ENCODE results near the gene TYW3. TPM values are rescaled to one million over a fixed set of nuclear protein-coding genes. Genes with fewer than 3 reads are reported as not detected.

Gene TYW3
- total and polyA plus RNA-seq, 3 donors from 2014 or later: 12.7 to 15.4 (median 15.4) TPM

DNA sequence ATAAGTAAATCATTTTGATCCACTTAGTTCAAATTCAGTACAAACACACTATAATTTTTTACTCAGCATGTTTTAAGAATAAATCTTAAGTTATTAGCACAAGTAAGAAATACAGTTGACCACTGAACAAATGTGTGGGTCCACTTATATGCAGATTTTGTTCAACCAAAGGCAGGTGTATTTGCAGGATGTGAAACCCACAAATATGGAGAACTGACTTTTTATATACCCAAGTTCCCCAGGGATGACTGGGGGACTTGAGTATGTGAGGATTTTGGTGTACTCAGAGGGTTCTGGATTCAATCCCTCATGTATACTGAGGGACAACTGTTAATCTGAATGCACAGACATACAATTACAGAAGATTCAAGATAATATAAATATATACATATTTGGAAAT lies 33.6 kb upstream of the TYW3 start:
- no peaks in the 10 kb centered on the region for H3K36me3 ChIP-seq (ENCODE audit: low read depth, missing control alignments)
- no peak overlapping the region for H3K27ac ChIP-seq
- H3K9me3 ChIP-seq: no peaks in the 10 kb centered on the region
- H3K4me1 ChIP-seq: no peaks in the 10 kb centered on the region
- H3K4me3 ChIP-seq: no peak overlapping the region
- TF ChIP-seq CTCF (IDR thresholded peaks at IDR 0.05) (no peak), POLR2A (IDR thresholded peaks at IDR 0.05) (no peak)
- intact Hi-C loops (cut with DNase I; ENCODE audit: low total_unique reads): no loop called here
- no peaks in the 10 kb centered on the region for H3K27me3 ChIP-seq
- DNase-seq: no peak

DNA sequence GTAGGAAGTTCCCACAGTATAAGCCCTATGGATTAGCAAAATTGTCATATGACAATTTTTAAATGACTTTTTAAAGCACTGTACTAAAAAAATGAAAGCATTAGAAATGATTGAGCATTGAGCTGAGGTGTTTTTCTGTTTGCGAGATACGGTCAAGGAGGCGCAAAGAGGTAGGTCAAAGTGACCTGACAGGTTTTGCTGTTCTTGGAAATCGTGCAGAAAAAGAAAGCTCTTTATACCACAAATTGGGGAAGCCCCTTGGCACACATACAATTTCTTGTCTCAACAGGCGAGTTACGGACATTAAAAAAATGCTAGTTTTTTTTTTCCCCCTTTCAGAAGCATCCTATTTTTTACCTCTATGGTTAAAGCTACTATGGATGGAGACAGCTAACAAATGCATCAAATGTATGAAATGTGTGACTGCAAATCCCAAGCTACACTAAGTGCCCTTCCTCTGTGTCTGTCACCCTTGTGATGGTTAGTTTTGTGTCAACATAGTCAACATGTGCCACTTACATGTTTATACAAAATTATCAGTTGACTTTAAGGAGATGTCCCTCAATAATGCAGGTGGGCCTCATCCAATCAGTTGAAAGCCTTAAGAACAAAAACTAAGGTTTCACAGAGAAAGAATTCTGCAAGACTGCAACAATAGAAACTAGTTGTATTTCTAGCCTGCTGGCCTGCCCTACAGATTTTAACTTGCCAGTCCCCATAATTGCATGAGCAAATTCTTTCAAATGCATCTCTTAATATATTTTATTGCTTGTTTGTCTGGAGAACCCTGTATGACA lies 29.4 kb upstream of the TYW3 start:
- no peaks in the 10 kb centered on the region for H3K9me3 ChIP-seq
- H3K36me3 ChIP-seq (ENCODE audit: low read depth, missing control alignments): no peaks in the 10 kb centered on the region
- no peak overlapping the region for H3K27ac ChIP-seq
- intact Hi-C loops (cut with DNase I; ENCODE audit: low total_unique reads): no loop called here
- no peaks in the 10 kb centered on the region for H3K4me1 ChIP-seq
- H3K4me3 ChIP-seq: no peak overlapping the region
- TF ChIP-seq POLR2A (IDR thresholded peaks at IDR 0.05): no peak
- TF ChIP-seq CTCF (IDR thresholded peaks at IDR 0.05): no peak
- H3K27me3 ChIP-seq: no peaks in the 10 kb centered on the region
- 93 to 96% methylated on average over 6 of the region's 6 CpGs for WGBS, 2 donors
- no peak for DNase-seq

GRCh38 chr1:74712881-74713280 lies 20.1 kb upstream of the TYW3 start:
- intact Hi-C loops (cut with DNase I; ENCODE audit: low total_unique reads): no loop called here
- no peaks in the 10 kb centered on the region for H3K27me3 ChIP-seq
- no peak overlapping the region for H3K27ac ChIP-seq
- no peaks in the 10 kb centered on the region for H3K9me3 ChIP-seq
- no peaks in the 10 kb centered on the region for H3K36me3 ChIP-seq (ENCODE audit: low read depth, missing control alignments)
- no peak overlapping the region for H3K4me3 ChIP-seq
- H3K4me1 ChIP-seq: no peaks in the 10 kb centered on the region
- TF ChIP-seq CTCF (IDR thresholded peaks at IDR 0.05) (no peak), POLR2A (IDR thresholded peaks at IDR 0.05) (no peak)
- WGBS, 2 donors: 48 to 53% methylated on average over 1 of the region's 1 CpG
- DNase-seq: no peak

DNA sequence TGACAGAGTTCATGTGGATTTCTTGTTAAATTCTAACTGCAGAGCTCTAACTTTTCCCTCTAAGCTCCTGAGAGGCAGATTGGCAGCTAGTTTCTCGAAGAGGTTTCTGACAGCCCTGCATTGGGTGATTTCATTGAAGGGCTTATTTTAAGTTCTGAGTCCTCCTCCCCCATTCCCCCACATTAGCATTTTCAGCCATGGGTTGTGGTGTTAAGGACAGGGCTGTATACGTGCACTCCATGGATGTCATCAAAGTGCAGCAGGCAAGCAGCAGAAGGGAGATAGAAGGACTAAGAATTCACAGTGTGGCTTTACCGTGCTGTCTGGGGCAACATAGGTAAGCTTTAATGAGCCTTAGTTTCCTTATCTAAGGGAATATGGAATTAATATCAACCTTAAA lies 19.1 kb upstream of the TYW3 start:
- DNase-seq: no peak
- WGBS, 2 donors: 88 to 94% methylated on average over 3 of the region's 3 CpGs
- intact Hi-C loops (cut with DNase I; ENCODE audit: low total_unique reads): no loop called here
- H3K27ac ChIP-seq: no peak overlapping the region
- no peaks in the 10 kb centered on the region for H3K4me1 ChIP-seq
- no peaks in the 10 kb centered on the region for H3K27me3 ChIP-seq
- no peaks in the 10 kb centered on the region for H3K36me3 ChIP-seq (ENCODE audit: low read depth, missing control alignments)
- TF ChIP-seq POLR2A (IDR thresholded peaks at IDR 0.05): no peak
- no peak for TF ChIP-seq CTCF (IDR thresholded peaks at IDR 0.05)
- no peak overlapping the region for H3K4me3 ChIP-seq
- H3K9me3 ChIP-seq: no peaks in the 10 kb centered on the region
